Thyroid gland (tissue), 4 donors: ENCODE results near the gene PDE1C.

ENCODE experiments used
- POLR2A ChIP-seq, 2 donors: fragments of 450-650 bp; IDR thresholded peaks; one replicate each; pipeline ENCODE4 v1.6.1; 2017; ENCODE audit warnings: antibody characterized with exemption in 2 of 2, mild to moderate bottlenecking in 2 of 2, moderate library complexity in 1 of 2
- TF ChIP-seq, protein P1 (sequence below), 6 experiments: fragments of 200-600 bp in 3 of 6; fragments of 450-650 bp in 3 of 6; sonication (generic) in 3 of 6; IDR thresholded peaks; one replicate each; pipeline ENCODE4 v1.5.1; 2016 to 2019; ENCODE audit warnings: antibody characterized with exemption in 6 of 6, mild to moderate bottlenecking in 2 of 6, inconsistent platforms in 1 of 6, moderate library complexity in 1 of 6

- TF ChIP-seq, protein P1, sequence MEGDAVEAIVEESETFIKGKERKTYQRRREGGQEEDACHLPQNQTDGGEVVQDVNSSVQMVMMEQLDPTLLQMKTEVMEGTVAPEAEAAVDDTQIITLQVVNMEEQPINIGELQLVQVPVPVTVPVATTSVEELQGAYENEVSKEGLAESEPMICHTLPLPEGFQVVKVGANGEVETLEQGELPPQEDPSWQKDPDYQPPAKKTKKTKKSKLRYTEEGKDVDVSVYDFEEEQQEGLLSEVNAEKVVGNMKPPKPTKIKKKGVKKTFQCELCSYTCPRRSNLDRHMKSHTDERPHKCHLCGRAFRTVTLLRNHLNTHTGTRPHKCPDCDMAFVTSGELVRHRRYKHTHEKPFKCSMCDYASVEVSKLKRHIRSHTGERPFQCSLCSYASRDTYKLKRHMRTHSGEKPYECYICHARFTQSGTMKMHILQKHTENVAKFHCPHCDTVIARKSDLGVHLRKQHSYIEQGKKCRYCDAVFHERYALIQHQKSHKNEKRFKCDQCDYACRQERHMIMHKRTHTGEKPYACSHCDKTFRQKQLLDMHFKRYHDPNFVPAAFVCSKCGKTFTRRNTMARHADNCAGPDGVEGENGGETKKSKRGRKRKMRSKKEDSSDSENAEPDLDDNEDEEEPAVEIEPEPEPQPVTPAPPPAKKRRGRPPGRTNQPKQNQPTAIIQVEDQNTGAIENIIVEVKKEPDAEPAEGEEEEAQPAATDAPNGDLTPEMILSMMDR (IDR thresholded peaks at IDR 0.05): no peak
- no peak for TF ChIP-seq POLR2A (IDR thresholded peaks at IDR 0.05)
Observed at GRCh38 chr7:32072397-32072796, 2.2 kb upstream of the PDE1C start.
